DOHH2 (cell line): ENCODE results near the gene PDRG1.

ENCODE experiments used
- H3F3A ChIP-seq: fragments of 200-600 bp; sonication (generic), shearing (Covaris generic); 2 replicates; pipeline ENCODE4 v1.6.0; 2016; ENCODE audit warnings: antibody characterized with exemption, mild to moderate bottlenecking; ENCODE audit not compliant: control insufficient read depth, insufficient read depth
- H3K27ac ChIP-seq: fragments of 200-600 bp; sonication (generic); 2 replicates; pipeline ENCODE4 v1.5.1; 2014; ENCODE audit warnings: low read depth, mild to moderate bottlenecking, low read length, moderate library complexity
- H3K27me3 ChIP-seq: fragments of 200-600 bp; sonication (generic); 2 replicates; pipeline ENCODE4 v1.6.1; 2014; ENCODE audit warnings: mild to moderate bottlenecking, low read length, mixed read lengths; ENCODE audit not compliant: control insufficient read depth
- H3K36me3 ChIP-seq: fragments of 200-600 bp; sonication (generic); 2 replicates; pipeline ENCODE4 v1.6.1; 2014; ENCODE audit warnings: mild to moderate bottlenecking, low read length, moderate library complexity, mixed read lengths; ENCODE audit not compliant: control insufficient read depth
- H3K4me1 ChIP-seq: fragments of 200-600 bp; sonication (generic); 2 replicates; pipeline ENCODE4 v1.6.1; 2014; ENCODE audit warnings: mild to moderate bottlenecking, low read length, mixed read lengths; ENCODE audit not compliant: control insufficient read depth
- H3K4me2 ChIP-seq: fragments of 200-600 bp; sonication (generic); 2 replicates; pipeline ENCODE4 v1.6.0; 2014; ENCODE audit warnings: mild to moderate bottlenecking, low read length, moderate library complexity
- H3K4me3 ChIP-seq: fragments of 200-600 bp; sonication (generic); 2 replicates; pipeline ENCODE4 v1.5.1; 2014; ENCODE audit warnings: mild to moderate bottlenecking, low read length, mixed read lengths
- H3K79me2 ChIP-seq: fragments of 200-600 bp; sonication (generic); 2 replicates; pipeline ENCODE4 v1.6.1; 2014; ENCODE audit warnings: mild to moderate bottlenecking, low read length, mixed read lengths; ENCODE audit not compliant: control insufficient read depth
- H3K9me2 ChIP-seq: fragments of 200-600 bp; sonication (generic); replicated peaks from 2 replicates; pipeline ENCODE4 v1.6.1; 2014; ENCODE audit warnings: mild to moderate bottlenecking, low read length, mixed read lengths; ENCODE audit not compliant: control insufficient read depth
- H3K9me3 ChIP-seq: fragments of 200-600 bp; sonication (generic); 2 replicates; pipeline ENCODE4 v1.6.1; 2014; ENCODE audit warnings: antibody characterized with exemption, low read length, mixed read lengths; ENCODE audit not compliant: control insufficient read depth, insufficient read depth
- H4K20me1 ChIP-seq: fragments of 200-600 bp; sonication (generic); 2 replicates; pipeline ENCODE4 v1.6.0; 2014; ENCODE audit warnings: low read depth, mild to moderate bottlenecking, antibody characterized with exemption, low read length, moderate library complexity; ENCODE audit not compliant: control insufficient read depth, insufficient read depth
- CTCF ChIP-seq: fragments of 200-600 bp; sonication (generic); IDR thresholded peaks from one replicate; pipeline ENCODE4 v1.5.1; 2014; ENCODE audit warnings: antibody characterized with exemption, mild to moderate bottlenecking, low read depth, low read length; ENCODE audit not compliant: poor library complexity, severe bottlenecking
- EZH2phosphoT487 ChIP-seq: fragments of 200-600 bp; sonication (generic); IDR thresholded peaks from 2 replicates; pipeline ENCODE4 v1.6.1; 2017; ENCODE audit warnings: borderline replicate concordance, mild to moderate bottlenecking, antibody characterized with exemption, low read length, moderate library complexity, mixed read lengths

PDRG1 gene

GRCh38 chr20:31943052-31943471 lies 8.8 kb downstream of the PDRG1 start:
- Histone ChIP-seq H3K27me3 (no peaks in the 10 kb centered on the region), H3K4me2 (no peak overlapping the region), H3K4me1 (no peaks in the 10 kb centered on the region), H3K4me3 (no peak overlapping the region), H3F3A (no peaks in the 10 kb centered on the region), H3K27ac (no peak overlapping the region), H4K20me1 (no peaks in the 10 kb centered on the region), H3K79me2 (peaks cover 2% of the 10 kb centered on the region), H3K9me3 (no peaks in the 10 kb centered on the region), H3K36me3 (peaks cover 38% of the 10 kb centered on the region), H3K9me2 (no peaks in the 10 kb centered on the region)
- no peak for TF ChIP-seq EZH2phosphoT487
- no peak for TF ChIP-seq CTCF

GRCh38 chr20:31939661-31940060 lies 12.2 kb downstream of the PDRG1 start:
- H3K4me3 ChIP-seq, result no peak overlapping the region
- H3K9me3 ChIP-seq, result no peaks in the 10 kb centered on the region
- no peaks in the 10 kb centered on the region; the same call in 1 of the 2 replicates for H4K20me1 ChIP-seq
- H3F3A ChIP-seq, result no peaks in the 10 kb centered on the region
- H3K79me2 ChIP-seq, result no peaks in the 10 kb centered on the region
- no peak overlapping the region for H3K4me2 ChIP-seq
- H3K27ac ChIP-seq, result no peak overlapping the region
- no peaks in the 10 kb centered on the region for H3K27me3 ChIP-seq
- H3K36me3 ChIP-seq, result peaks cover 4% of the 10 kb centered on the region
- no peaks in the 10 kb centered on the region for H3K4me1 ChIP-seq
- H3K9me2 ChIP-seq, result no peaks in the 10 kb centered on the region
- no peak for TF ChIP-seq CTCF
- no peak for TF ChIP-seq EZH2phosphoT487

- H3K9me3 ChIP-seq, result no peaks in the 10 kb centered on the region
- no peak overlapping the region for H3K27ac ChIP-seq
- no peaks in the 10 kb centered on the region for H3F3A ChIP-seq
- H3K9me2 ChIP-seq, result no peaks in the 10 kb centered on the region
- H3K4me2 ChIP-seq, result no peak overlapping the region
- TF ChIP-seq CTCF (no peak), EZH2phosphoT487 (no peak)
- H4K20me1 ChIP-seq, result no peaks in the 10 kb centered on the region; the same call in 1 of the 2 replicates
- no peaks in the 10 kb centered on the region for H3K36me3 ChIP-seq
- H3K79me2 ChIP-seq, result no peaks in the 10 kb centered on the region
- no peak overlapping the region for H3K4me3 ChIP-seq
- no peaks in the 10 kb centered on the region for H3K4me1 ChIP-seq
- H3K27me3 ChIP-seq, result no peaks in the 10 kb centered on the region
These were observed 14.0 kb downstream of the PDRG1 start for GRCh38 chr20:31937820-31938219.

GRCh38 chr20:31936420-31936819 lies 15.4 kb downstream of the PDRG1 start:
- no peak for TF ChIP-seq EZH2phosphoT487
- no peak for TF ChIP-seq CTCF
- no peaks in the 10 kb centered on the region for H3K9me2 ChIP-seq
- no peaks in the 10 kb centered on the region for H3F3A ChIP-seq
- no peaks in the 10 kb centered on the region for H3K36me3 ChIP-seq
- no peak overlapping the region for H3K4me2 ChIP-seq
- H3K79me2 ChIP-seq, result no peaks in the 10 kb centered on the region
- no peaks in the 10 kb centered on the region for H3K9me3 ChIP-seq
- no peaks in the 10 kb centered on the region for H3K27me3 ChIP-seq
- no peak overlapping the region for H3K27ac ChIP-seq
- H3K4me1 ChIP-seq, result no peaks in the 10 kb centered on the region
- no peaks in the 10 kb centered on the region; the same call in 1 of the 2 replicates for H4K20me1 ChIP-seq
- H3K4me3 ChIP-seq, result no peak overlapping the region
